ENCODE measurements around the gene ITSN2. TPM values are rescaled to one million over a fixed set of nuclear protein-coding genes. Genes with fewer than 3 reads are reported as not detected.

ITSN2 gene
- total RNA-seq, 1 experiment from 2014 or later: 26.5 TPM

DNA sequence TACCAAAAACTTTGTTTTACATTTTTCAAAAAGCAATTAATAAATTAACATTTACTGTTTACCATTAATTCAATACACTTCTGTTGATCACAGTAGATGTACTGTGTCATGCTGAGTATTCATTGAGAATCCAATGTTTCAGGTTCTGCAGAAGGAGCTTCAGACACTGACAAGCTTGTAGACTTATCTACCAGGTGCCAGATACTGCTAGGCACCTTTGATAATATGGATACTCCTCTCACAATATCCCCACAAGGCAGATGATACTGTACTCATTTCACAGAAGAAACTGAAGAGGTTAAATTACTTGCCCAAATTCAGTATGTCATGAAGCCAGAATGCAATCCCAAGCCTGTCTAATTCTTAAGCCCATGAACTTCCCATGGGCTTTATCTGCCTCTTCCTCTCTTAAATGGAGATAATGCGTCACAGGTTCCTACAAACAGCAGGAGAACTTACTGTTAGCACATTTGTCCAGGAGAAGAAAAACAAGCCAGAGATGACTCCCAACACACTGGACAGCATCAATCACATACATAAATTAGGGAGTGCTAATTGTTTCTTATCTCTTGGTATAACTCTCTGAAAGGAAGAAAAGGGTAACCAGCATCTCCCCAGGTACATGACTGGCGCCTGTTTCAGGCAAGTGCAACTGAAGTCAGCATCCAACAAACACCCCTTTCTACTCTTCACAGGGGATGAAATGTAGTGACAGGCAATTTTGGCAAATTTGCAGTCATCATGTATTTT, 27.4 kb downstream of the ITSN2 start (continued):
- TF ChIP-seq ZBTB33 (IDR thresholded peaks at IDR 0.05; ENCODE audit: extremely low read depth, insufficient replicate concordance, low read length) (no peak), SIN3A (IDR thresholded peaks at IDR 0.05; ENCODE audit: low read depth) (no peak), ZFX (IDR thresholded peaks at IDR 0.05) (no peak)
- TF ChIP-seq, protein P1, sequence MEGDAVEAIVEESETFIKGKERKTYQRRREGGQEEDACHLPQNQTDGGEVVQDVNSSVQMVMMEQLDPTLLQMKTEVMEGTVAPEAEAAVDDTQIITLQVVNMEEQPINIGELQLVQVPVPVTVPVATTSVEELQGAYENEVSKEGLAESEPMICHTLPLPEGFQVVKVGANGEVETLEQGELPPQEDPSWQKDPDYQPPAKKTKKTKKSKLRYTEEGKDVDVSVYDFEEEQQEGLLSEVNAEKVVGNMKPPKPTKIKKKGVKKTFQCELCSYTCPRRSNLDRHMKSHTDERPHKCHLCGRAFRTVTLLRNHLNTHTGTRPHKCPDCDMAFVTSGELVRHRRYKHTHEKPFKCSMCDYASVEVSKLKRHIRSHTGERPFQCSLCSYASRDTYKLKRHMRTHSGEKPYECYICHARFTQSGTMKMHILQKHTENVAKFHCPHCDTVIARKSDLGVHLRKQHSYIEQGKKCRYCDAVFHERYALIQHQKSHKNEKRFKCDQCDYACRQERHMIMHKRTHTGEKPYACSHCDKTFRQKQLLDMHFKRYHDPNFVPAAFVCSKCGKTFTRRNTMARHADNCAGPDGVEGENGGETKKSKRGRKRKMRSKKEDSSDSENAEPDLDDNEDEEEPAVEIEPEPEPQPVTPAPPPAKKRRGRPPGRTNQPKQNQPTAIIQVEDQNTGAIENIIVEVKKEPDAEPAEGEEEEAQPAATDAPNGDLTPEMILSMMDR (IDR thresholded peaks at IDR 0.05 in 2 of 3, conservative IDR thresholded peaks at IDR 0.05 in 1 of 3; ENCODE audit: borderline replicate concordance in 1 of 3, insufficient read depth in 1 of 3, low read depth in 2 of 3, low read length in 2 of 3): no peak

DNA sequence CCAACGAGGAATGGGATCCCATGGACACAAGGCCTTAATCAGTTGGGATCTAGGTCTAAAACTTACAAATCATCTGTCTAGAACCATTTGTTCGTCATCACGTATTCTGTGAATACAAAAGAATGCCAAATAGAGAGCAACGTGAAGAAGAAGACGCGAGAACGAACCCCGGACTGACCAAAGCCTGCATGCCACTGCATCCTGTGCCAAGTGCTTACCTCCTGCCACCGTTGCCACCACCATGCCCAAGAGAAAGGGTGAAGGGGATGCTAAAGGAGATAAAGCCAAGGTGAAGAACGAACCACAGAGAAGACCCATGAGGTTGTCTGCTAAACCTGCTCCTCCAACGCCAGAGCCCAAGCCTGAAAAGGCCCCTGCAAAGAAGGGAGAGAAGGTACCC, 30.2 kb downstream of the ITSN2 start:
- H2AFZ ChIP-seq (ENCODE audit: low read depth, low read length, poor library complexity, severe bottlenecking): no peak overlapping the region
- no peaks in the 10 kb centered on the region for H3K36me3 ChIP-seq (ENCODE audit: control insufficient read depth in 1 of 2, insufficient read depth in 2 of 2, low read length in 2 of 2)
- H3K79me2 ChIP-seq (ENCODE audit: insufficient read depth, low read length): peaks cover 9% of the 10 kb centered on the region; the same call in 1 of the 2 replicates
- H3K9ac ChIP-seq (ENCODE audit: low read length): no peak overlapping the region
- BruUV-seq (replicated peaks): no TSS peak
- H3K4me1 ChIP-seq (ENCODE audit: control insufficient read depth in 1 of 2, insufficient read depth in 2 of 2, low read length in 2 of 2): no peaks in the 10 kb centered on the region
- H3K4me2 ChIP-seq (ENCODE audit: low read length): no peak overlapping the region
- no peak overlapping the region for H3K4me3 ChIP-seq (replicated peaks in 1 of 2; ENCODE audit: low read depth in 1 of 2, low read length in 2 of 2)
- ChIA-PET RAD21 (ENCODE audit: low non-redundant PET in 1 of 2, low total read pairs in 2 of 2, uncharacterized antibody in 2 of 2, unreplicated experiment in 2 of 2) (no interaction called here), CTCF (no interaction called here), POLR2A (no interaction called here)
- no peak overlapping the region for H3K27ac ChIP-seq (ENCODE audit: low read depth, low read length)
- H3K27me3 ChIP-seq (ENCODE audit: insufficient read depth, low read length): no peaks in the 10 kb centered on the region
- DNase-seq (ENCODE audit: low read depth, low spot score) (no peak), ATAC-seq (no peak)
- intact Hi-C loops (cut with micrococcal nuclease): no loop called here
- H4K20me1 ChIP-seq (ENCODE audit: insufficient read depth): no peaks in the 10 kb centered on the region
- no peaks in the 10 kb centered on the region for H3K9me2 ChIP-seq (ENCODE audit: insufficient read depth)
- H3K9me3 ChIP-seq (ENCODE audit: control insufficient read depth in 1 of 2, insufficient read depth in 1 of 2, low read depth in 1 of 2, low read length in 2 of 2): no peaks in the 10 kb centered on the region
- no peak for TF ChIP-seq FOSL1 (IDR thresholded peaks at IDR 0.05; ENCODE audit: low read depth)
- no peak for TF ChIP-seq YY1 (IDR thresholded peaks at IDR 0.05; ENCODE audit: extremely low read depth, insufficient replicate concordance, low read depth, low read length)
- TF ChIP-seq, protein P2, sequence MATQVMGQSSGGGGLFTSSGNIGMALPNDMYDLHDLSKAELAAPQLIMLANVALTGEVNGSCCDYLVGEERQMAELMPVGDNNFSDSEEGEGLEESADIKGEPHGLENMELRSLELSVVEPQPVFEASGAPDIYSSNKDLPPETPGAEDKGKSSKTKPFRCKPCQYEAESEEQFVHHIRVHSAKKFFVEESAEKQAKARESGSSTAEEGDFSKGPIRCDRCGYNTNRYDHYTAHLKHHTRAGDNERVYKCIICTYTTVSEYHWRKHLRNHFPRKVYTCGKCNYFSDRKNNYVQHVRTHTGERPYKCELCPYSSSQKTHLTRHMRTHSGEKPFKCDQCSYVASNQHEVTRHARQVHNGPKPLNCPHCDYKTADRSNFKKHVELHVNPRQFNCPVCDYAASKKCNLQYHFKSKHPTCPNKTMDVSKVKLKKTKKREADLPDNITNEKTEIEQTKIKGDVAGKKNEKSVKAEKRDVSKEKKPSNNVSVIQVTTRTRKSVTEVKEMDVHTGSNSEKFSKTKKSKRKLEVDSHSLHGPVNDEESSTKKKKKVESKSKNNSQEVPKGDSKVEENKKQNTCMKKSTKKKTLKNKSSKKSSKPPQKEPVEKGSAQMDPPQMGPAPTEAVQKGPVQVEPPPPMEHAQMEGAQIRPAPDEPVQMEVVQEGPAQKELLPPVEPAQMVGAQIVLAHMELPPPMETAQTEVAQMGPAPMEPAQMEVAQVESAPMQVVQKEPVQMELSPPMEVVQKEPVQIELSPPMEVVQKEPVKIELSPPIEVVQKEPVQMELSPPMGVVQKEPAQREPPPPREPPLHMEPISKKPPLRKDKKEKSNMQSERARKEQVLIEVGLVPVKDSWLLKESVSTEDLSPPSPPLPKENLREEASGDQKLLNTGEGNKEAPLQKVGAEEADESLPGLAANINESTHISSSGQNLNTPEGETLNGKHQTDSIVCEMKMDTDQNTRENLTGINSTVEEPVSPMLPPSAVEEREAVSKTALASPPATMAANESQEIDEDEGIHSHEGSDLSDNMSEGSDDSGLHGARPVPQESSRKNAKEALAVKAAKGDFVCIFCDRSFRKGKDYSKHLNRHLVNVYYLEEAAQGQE (IDR thresholded peaks at IDR 0.05; ENCODE audit: low read depth): no peak
- no peak for TF ChIP-seq POLR2AphosphoS5 (IDR thresholded peaks at IDR 0.05; ENCODE audit: low read depth, low read length)
- TF ChIP-seq ZBTB33 (IDR thresholded peaks at IDR 0.05; ENCODE audit: extremely low read depth, insufficient replicate concordance, low read length): no peak
- TF ChIP-seq ELF1 (IDR thresholded peaks at IDR 0.05; ENCODE audit: borderline replicate concordance, low read depth): no peak
- no peak for TF ChIP-seq ATF3 (IDR thresholded peaks at IDR 0.05)
- TF ChIP-seq SP1 (IDR thresholded peaks at IDR 0.05; ENCODE audit: low read depth): no peak
- no peak for TF ChIP-seq ZNF274 (IDR thresholded peaks at IDR 0.05; ENCODE audit: low read depth, low read length)
- no peak for TF ChIP-seq ZFX (IDR thresholded peaks at IDR 0.05)
- TF ChIP-seq JUND (IDR thresholded peaks at IDR 0.05): no peak
- no peak for TF ChIP-seq EGR1 (IDR thresholded peaks at IDR 0.05; ENCODE audit: low read depth)

Measured in HCT116 (cell line).